ENCODE results near the gene RGS9.
"Not testable (repeated sequence)": the region's sequence is repeated elsewhere in the genome, so short reads cannot be mapped to it uniquely, and the experiment has no call there.

The RGS9 gene

GRCh38 chr17:65205655-65206054 lies 68.5 kb downstream of the RGS9 start:
- DNase-seq (ENCODE audit: low spot score in 2 of 2) = no peak
- Histone ChIP-seq H3K9me3 (no peaks in the 10 kb centered on the region), H3K4me1 (no peaks in the 10 kb centered on the region), H3K4me3 (no peak overlapping the region), H3K27me3 (ENCODE audit: low read depth) (peaks cover 6% of the 10 kb centered on the region; the same call in 1 of the 2 replicates), H3K36me3 (replicated peaks) (no peaks in the 10 kb centered on the region)
- in situ Hi-C loops (cut with MboI; ENCODE audit: low sequenced_read_pairs) = no loop called here

- H3K4me1 ChIP-seq; H3K36me3 ChIP-seq (replicated peaks); H3K9me3 ChIP-seq; H3K27me3 ChIP-seq (ENCODE audit: low read depth); H3K4me3 ChIP-seq; in situ Hi-C loops (cut with MboI; ENCODE audit: low sequenced_read_pairs); DNase-seq (ENCODE audit: low spot score in 2 of 2): not testable (repeated sequence)
Observed at GRCh38 chr17:65207448-65207847, 70.3 kb downstream of the RGS9 start.

GRCh38 chr17:65208717-65209116 lies 71.5 kb downstream of the RGS9 start:
- Histone ChIP-seq H3K36me3 (replicated peaks) (no peaks in the 10 kb centered on the region), H3K4me1 (no peaks in the 10 kb centered on the region), H3K4me3 (no peak overlapping the region), H3K27me3 (ENCODE audit: low read depth) (peaks cover 6% of the 10 kb centered on the region; the same call in 1 of the 2 replicates), H3K9me3 (no peaks in the 10 kb centered on the region)
- peak; percentile 21 to 45 for DNase-seq (ENCODE audit: low spot score in 2 of 2)
- in situ Hi-C loops (cut with MboI; ENCODE audit: low sequenced_read_pairs) = no loop called here

GRCh38 chr17:65218261-65218660 lies 81.1 kb downstream of the RGS9 start:
- Histone ChIP-seq H3K4me1 (no peaks in the 10 kb centered on the region), H3K27me3 (ENCODE audit: low read depth) (peaks cover 3% of the 10 kb centered on the region; the same call in 1 of the 2 replicates), H3K36me3 (replicated peaks) (no peaks in the 10 kb centered on the region), H3K4me3 (no peak overlapping the region), H3K9me3 (no peaks in the 10 kb centered on the region)
- in situ Hi-C loops (cut with MboI; ENCODE audit: low sequenced_read_pairs) = no loop called here
- DNase-seq (ENCODE audit: low spot score in 2 of 2) = no peak

GRCh38 chr17:65219124-65219523 lies 82.0 kb downstream of the RGS9 start:
- in situ Hi-C loops (cut with MboI; ENCODE audit: low sequenced_read_pairs) = no loop called here
- DNase-seq (ENCODE audit: low spot score in 2 of 2) = no peak
- no peak overlapping the region for H3K4me3 ChIP-seq
- peaks cover 3% of the 10 kb centered on the region; the same call in 1 of the 2 replicates for H3K27me3 ChIP-seq (ENCODE audit: low read depth)
- no peaks in the 10 kb centered on the region for H3K36me3 ChIP-seq (replicated peaks)
- H3K4me1 ChIP-seq = no peaks in the 10 kb centered on the region
- H3K9me3 ChIP-seq = no peaks in the 10 kb centered on the region

- H3K4me1 ChIP-seq = no peaks in the 10 kb centered on the region
- in situ Hi-C loops (cut with MboI; ENCODE audit: low sequenced_read_pairs) = no loop called here
- no peak for DNase-seq (ENCODE audit: low spot score in 2 of 2)
Observed at GRCh38 chr17:65219707-65220106, 82.5 kb downstream of the RGS9 start.

GRCh38 chr17:65220732-65221131 lies 83.6 kb downstream of the RGS9 start:
- in situ Hi-C loops (cut with MboI; ENCODE audit: low sequenced_read_pairs) = no loop called here
- H3K36me3 ChIP-seq (replicated peaks) = no peaks in the 10 kb centered on the region
- DNase-seq (ENCODE audit: low spot score in 2 of 2) = no peak
- no peak overlapping the region for H3K4me3 ChIP-seq
- peaks cover 3% of the 10 kb centered on the region; the same call in 1 of the 2 replicates for H3K27me3 ChIP-seq (ENCODE audit: low read depth)
- H3K4me1 ChIP-seq = no peaks in the 10 kb centered on the region
- H3K9me3 ChIP-seq = no peaks in the 10 kb centered on the region

More at GRCh38 chr17:65219707-65220106, 82.5 kb downstream of the RGS9 start:
- H3K9me3 ChIP-seq = no peaks in the 10 kb centered on the region
- H3K27me3 ChIP-seq (ENCODE audit: low read depth) = peaks cover 3% of the 10 kb centered on the region; the same call in 1 of the 2 replicates
- no peaks in the 10 kb centered on the region for H3K36me3 ChIP-seq (replicated peaks)
- no peak overlapping the region for H3K4me3 ChIP-seq

- in situ Hi-C loops (cut with MboI; ENCODE audit: low sequenced_read_pairs) = no loop called here
- Histone ChIP-seq H3K4me1 (no peaks in the 10 kb centered on the region), H3K9me3 (no peaks in the 10 kb centered on the region), H3K36me3 (replicated peaks) (no peaks in the 10 kb centered on the region), H3K4me3 (no peak overlapping the region), H3K27me3 (ENCODE audit: low read depth) (no peaks in the 10 kb centered on the region)
- no peak for DNase-seq (ENCODE audit: low spot score in 2 of 2)
Observed at GRCh38 chr17:65222214-65222738, 85.1 kb downstream of the RGS9 start.

- no peaks in the 10 kb centered on the region for H3K36me3 ChIP-seq (replicated peaks)
- no peak for DNase-seq (ENCODE audit: low spot score in 2 of 2)
- in situ Hi-C loops (cut with MboI; ENCODE audit: low sequenced_read_pairs) = no loop called here
- no peaks in the 10 kb centered on the region for H3K4me1 ChIP-seq
- no peak overlapping the region for H3K4me3 ChIP-seq
- no peaks in the 10 kb centered on the region for H3K9me3 ChIP-seq
- no peaks in the 10 kb centered on the region for H3K27me3 ChIP-seq (ENCODE audit: low read depth)
Observed at GRCh38 chr17:65225061-65225460, 87.9 kb downstream of the RGS9 start.

GRCh38 chr17:65226227-65226626 lies 89.1 kb downstream of the RGS9 start:
- no peak for DNase-seq (ENCODE audit: low spot score in 2 of 2)
- no peaks in the 10 kb centered on the region for H3K9me3 ChIP-seq
- in situ Hi-C loops (cut with MboI; ENCODE audit: low sequenced_read_pairs) = no loop called here

GRCh38 chr17:65227637-65228036 lies 90.5 kb downstream of the RGS9 start:
- H3K36me3 ChIP-seq (replicated peaks) = no peaks in the 10 kb centered on the region
- H3K27me3 ChIP-seq (ENCODE audit: low read depth) = no peaks in the 10 kb centered on the region
- no peak for DNase-seq (ENCODE audit: low spot score in 2 of 2)
- H3K9me3 ChIP-seq = no peaks in the 10 kb centered on the region
- in situ Hi-C loops (cut with MboI; ENCODE audit: low sequenced_read_pairs) = no loop called here
- H3K4me1 ChIP-seq = no peaks in the 10 kb centered on the region
- H3K4me3 ChIP-seq = no peak overlapping the region

More at GRCh38 chr17:65226227-65226626, 89.1 kb downstream of the RGS9 start:
- H3K4me1 ChIP-seq = no peaks in the 10 kb centered on the region
- no peaks in the 10 kb centered on the region for H3K36me3 ChIP-seq (replicated peaks)
- H3K27me3 ChIP-seq (ENCODE audit: low read depth) = no peaks in the 10 kb centered on the region
- H3K4me3 ChIP-seq = no peak overlapping the region

GRCh38 chr17:65228287-65228686 lies 91.1 kb downstream of the RGS9 start:
- no peak for DNase-seq (ENCODE audit: low spot score in 2 of 2)
- H3K4me3 ChIP-seq = no peak overlapping the region
- H3K9me3 ChIP-seq = no peaks in the 10 kb centered on the region
- H3K36me3 ChIP-seq (replicated peaks) = no peaks in the 10 kb centered on the region
- in situ Hi-C loops (cut with MboI; ENCODE audit: low sequenced_read_pairs) = no loop called here
- no peaks in the 10 kb centered on the region for H3K27me3 ChIP-seq (ENCODE audit: low read depth)
- H3K4me1 ChIP-seq = no peaks in the 10 kb centered on the region

- Histone ChIP-seq H3K4me1 (no peaks in the 10 kb centered on the region), H3K9me3 (no peaks in the 10 kb centered on the region), H3K27me3 (ENCODE audit: low read depth) (no peaks in the 10 kb centered on the region), H3K36me3 (replicated peaks) (no peaks in the 10 kb centered on the region), H3K4me3 (no peak overlapping the region)
- peak; percentile 7 to 31 for DNase-seq (ENCODE audit: low spot score in 2 of 2)
- in situ Hi-C loops (cut with MboI; ENCODE audit: low sequenced_read_pairs) = no loop called here
Observed at GRCh38 chr17:65228734-65229620, 91.8 kb downstream of the RGS9 start.

- in situ Hi-C loops (cut with MboI; ENCODE audit: low sequenced_read_pairs) = no loop called here
- Histone ChIP-seq H3K36me3 (replicated peaks) (no peaks in the 10 kb centered on the region), H3K9me3 (no peaks in the 10 kb centered on the region), H3K4me3 (no peak overlapping the region), H3K27me3 (ENCODE audit: low read depth) (no peaks in the 10 kb centered on the region), H3K4me1 (no peaks in the 10 kb centered on the region)
- no peak for DNase-seq (ENCODE audit: low spot score in 2 of 2)
Observed at GRCh38 chr17:65229621-65229995, 92.4 kb downstream of the RGS9 start.

Data from HAP-1 (cell line).